Esophagus muscularis mucosa (tissue), 4 donors: ENCODE data around the gene SLC35G3.

Experiments used
- CTCF ChIP-seq, 3 experiments: fragments of 200-600 bp in 2 of 3; fragments of 450-650 bp in 1 of 3; sonication (generic) in 2 of 3; IDR thresholded peaks; one replicate each; pipeline ENCODE4 v1.5.1; 2017 to 2019; ENCODE audit warnings: antibody characterized with exemption in 3 of 3, mild to moderate bottlenecking in 2 of 3, moderate library complexity in 1 of 3
- EP300 ChIP-seq: sonication (generic); formaldehyde crosslinking; IDR thresholded peaks from one replicate; pipeline ENCODE4 v1.6.1; 2017; ENCODE audit warnings: antibody characterized with exemption
- POLR2A ChIP-seq: fragments of 450-650 bp; IDR thresholded peaks from one replicate; pipeline ENCODE4 v1.6.1; 2017; ENCODE audit warnings: antibody characterized with exemption, moderate library complexity, mild to moderate bottlenecking, low read depth
- POLR2AphosphoS5 ChIP-seq, 2 donors: sonication (generic); formaldehyde crosslinking; IDR thresholded peaks; one replicate each; pipeline ENCODE4 v1.6.1; 2017; ENCODE audit warnings: antibody characterized with exemption in 2 of 2

DNA sequence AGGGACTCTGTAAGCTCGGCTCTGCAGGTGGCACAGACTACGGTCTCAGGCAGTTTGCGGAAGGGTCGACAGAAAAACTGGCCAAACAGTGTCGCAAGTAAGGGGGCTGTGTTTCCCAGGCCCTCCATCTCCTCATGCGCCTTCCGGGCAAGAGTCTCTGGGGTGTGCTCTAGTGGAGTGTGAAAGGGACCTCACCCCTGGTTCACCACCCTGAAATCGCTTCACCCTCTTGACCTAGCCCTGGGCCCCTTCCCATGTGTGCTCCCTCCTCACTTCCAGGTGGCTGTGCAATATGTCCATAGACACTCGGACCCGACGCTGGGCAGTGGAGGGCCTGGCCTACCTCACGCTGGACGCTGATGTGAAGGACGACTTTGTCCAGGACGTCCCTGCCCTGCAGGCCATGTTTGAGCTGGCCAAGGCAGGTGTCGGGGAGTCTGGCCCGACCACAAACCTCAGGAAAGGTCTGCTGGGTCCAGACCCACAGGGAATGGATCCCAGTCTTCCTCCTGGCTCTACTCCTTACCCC is 24.3 kb downstream of the SLC35G3 start:
- TF ChIP-seq CTCF (IDR thresholded peaks at IDR 0.05) (no peak), POLR2AphosphoS5 (IDR thresholded peaks at IDR 0.05) (no peak), POLR2A (no peak), EP300 (no peak)
